Measurements from ENCODE around the gene RICTOR.

The RICTOR gene

DNA sequence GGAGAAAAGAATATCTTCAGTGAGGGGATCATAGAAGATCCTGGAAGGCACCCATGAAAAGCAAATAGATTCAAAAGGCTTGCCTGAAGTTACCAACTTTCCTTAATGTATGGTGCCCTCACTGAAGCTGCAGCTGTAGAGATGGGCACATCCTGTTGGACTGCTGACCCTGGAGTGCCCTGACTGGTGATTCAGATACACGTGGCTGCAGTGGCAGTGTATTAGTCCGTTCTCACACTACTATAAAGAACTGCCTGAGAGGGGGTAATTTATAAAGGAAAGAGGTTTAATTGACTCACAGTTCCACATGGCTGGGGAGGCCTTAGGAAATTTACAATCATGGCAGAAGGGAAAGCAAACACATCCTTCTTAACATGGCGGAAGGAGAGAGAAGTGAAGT, 148.1 kb downstream of the RICTOR start:
- DNase-seq (ENCODE audit: extremely low read depth, low read depth): no peak
- TF ChIP-seq, protein P1, sequence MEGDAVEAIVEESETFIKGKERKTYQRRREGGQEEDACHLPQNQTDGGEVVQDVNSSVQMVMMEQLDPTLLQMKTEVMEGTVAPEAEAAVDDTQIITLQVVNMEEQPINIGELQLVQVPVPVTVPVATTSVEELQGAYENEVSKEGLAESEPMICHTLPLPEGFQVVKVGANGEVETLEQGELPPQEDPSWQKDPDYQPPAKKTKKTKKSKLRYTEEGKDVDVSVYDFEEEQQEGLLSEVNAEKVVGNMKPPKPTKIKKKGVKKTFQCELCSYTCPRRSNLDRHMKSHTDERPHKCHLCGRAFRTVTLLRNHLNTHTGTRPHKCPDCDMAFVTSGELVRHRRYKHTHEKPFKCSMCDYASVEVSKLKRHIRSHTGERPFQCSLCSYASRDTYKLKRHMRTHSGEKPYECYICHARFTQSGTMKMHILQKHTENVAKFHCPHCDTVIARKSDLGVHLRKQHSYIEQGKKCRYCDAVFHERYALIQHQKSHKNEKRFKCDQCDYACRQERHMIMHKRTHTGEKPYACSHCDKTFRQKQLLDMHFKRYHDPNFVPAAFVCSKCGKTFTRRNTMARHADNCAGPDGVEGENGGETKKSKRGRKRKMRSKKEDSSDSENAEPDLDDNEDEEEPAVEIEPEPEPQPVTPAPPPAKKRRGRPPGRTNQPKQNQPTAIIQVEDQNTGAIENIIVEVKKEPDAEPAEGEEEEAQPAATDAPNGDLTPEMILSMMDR (IDR thresholded peaks at IDR 0.05; ENCODE audit: low read depth, low read length): no peak

DNA sequence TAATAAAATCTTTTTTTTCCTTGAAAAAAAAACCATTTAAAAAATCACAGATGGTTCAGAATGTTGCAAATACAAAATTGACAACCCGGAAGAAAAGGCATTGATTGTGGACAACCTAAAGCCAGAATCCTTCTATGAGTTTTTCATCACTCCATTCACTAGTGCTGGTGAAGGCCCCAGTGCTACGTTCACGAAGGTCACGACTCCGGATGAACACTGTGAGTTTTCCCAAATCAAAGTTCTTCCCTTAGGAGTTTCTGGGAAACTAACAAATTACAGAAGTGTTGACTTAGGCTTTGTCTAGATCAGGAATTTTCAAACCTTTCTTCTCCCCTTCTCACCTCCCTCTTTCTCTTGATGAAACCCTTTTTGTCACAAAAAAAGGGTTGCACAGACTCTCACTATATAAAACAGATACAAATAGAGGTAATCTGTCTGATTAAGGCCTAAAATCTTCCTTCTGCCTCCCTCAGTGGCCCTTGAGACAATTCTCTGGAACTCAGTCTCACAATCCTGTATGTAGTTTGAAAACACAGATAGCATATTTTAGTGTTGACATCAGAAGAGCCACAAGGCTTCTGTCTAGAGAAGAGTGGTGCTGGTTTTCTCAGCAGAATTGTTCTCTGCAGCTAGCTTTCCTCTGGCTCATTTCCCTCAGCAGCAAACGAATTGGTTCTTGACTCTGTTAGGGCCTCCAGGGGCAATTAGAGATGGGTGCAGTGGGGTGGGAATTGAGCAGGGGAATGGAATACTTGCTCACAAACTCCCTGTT, 148.9 kb downstream of the RICTOR start:
- no peak for DNase-seq (ENCODE audit: extremely low read depth, low read depth)
- TF ChIP-seq, protein P1 (IDR thresholded peaks at IDR 0.05; ENCODE audit: low read depth, low read length): no peak

DNA sequence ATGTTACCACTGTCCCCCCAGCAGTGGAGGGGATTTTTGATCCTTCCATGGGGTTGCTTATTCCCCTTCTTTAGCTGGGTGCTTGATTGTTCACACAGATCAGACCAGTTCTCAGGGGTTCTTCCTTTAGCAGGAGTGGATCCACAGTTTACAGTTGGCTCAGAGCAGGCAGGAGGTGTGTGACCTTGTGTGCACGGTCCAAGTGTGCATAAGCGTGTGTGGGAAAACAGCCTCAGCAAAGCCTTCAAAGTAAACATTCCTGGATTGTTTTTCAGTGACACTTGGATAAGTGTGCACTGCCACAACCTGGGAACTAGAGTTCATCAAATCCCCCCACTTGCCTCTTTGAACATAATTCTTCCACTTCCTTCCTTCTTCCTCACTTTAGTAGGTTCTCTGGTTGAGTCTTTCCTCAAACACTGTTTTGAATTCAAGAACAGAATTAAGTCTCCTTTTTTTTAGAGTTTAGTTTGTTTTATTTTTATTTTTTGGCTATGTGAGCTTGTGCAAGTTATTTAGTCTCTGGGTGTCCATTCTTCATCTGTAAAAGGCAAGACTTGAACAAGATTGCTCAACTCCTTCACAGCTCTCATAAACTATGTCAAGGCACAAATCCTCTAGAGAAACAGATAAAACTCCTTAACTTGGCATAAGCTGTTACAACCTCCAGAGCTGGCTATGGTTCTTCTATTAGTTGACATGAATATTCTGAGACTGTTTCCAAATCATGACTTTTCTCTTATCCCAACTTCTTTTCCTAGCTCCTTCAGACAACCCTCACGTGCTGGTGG, 150.3 kb downstream of the RICTOR start:
- no peak for DNase-seq (ENCODE audit: extremely low read depth, low read depth)
- TF ChIP-seq, protein P1 (IDR thresholded peaks at IDR 0.05; ENCODE audit: low read depth, low read length): no peak

DNA sequence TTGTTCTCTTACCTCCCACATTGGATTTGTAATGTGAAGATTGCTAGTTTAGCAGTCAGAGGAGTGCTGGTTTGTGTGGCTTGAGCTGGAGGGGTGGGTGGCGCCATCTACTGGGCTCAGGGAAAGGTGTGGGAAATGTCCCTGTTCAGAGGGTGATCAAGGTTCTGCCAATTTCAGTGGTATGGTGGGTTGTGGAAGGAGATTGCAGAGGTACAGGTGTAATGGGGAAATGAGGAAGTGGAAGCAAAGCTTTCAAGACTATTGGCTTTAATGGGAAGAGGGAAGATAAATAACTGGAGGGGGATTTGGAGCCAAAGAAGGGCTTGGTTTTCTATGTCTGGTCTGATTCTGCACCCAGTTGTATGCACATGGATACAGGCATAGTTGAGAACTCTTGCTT, 152.0 kb downstream of the RICTOR start:
- TF ChIP-seq, protein P1 (IDR thresholded peaks at IDR 0.05; ENCODE audit: low read depth, low read length): peak; percentile 71
- DNase-seq (ENCODE audit: extremely low read depth, low read depth): no peak

DNA sequence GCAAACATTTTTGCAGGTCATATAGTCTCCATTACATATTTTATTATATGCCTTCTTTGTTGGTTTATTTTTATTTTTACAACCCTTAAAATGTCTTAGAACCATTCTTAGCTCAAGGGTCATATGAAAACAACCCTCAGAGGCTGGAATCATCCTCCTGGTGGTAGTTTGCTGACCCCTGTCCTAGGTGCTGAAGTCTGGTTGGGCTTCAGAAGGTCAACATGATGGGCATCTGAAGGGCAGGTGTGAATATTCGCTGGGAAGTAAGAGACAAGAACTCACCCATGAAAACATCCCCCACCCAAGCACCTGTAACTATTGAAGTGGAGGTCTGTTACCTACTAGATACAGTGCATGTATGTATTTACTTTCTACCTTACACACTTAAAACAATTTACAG, 153.0 kb downstream of the RICTOR start:
- DNase-seq (ENCODE audit: extremely low read depth, low read depth): no peak
- TF ChIP-seq, protein P1 (IDR thresholded peaks at IDR 0.05; ENCODE audit: low read depth, low read length): no peak

DNA sequence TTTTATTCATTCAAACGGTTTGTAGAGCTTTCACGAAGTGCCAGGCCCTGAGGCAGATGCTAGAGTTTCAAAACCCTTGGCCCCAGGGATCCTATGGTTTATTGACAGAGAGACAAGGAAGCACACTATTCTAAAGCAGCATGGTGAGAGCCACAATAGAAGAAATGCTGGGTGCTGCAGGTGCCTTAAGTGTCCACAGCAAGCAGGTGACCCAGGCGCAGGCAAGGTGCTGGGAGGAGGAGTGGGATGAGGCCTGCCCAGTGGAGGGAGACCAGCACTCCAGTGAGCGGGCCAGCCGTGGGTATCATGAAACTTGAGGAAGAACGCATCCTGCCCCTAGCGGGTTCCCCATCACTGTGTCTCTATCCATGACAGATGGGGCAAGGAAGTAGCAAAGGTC, 157.4 kb downstream of the RICTOR start:
- no peak for DNase-seq (ENCODE audit: extremely low read depth, low read depth)
- TF ChIP-seq, protein P1 (IDR thresholded peaks at IDR 0.05; ENCODE audit: low read depth, low read length): no peak

DNA sequence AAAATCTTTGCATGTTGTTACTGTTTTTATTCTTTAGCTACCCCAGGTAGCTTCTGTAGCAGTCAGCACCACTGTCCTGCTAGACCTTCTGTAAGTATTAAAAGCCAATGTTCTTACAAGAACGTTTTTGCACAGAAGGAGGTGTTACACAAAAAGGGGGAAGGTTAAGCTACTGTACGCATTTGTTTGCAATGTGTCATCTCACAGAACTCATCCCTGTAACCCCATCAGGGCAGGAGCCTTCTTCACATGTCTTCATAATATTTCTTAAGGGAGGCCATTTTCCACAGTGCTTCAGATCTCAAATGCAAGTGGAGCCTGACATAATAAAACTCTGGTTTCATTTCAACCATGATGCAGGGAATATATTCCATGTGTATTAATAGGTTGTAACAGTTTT, 160.5 kb downstream of the RICTOR start:
- TF ChIP-seq, protein P1 (IDR thresholded peaks at IDR 0.05; ENCODE audit: low read depth, low read length): no peak
- DNase-seq (ENCODE audit: extremely low read depth, low read depth): no peak

All from AG09319 (cell line).